H1 (cell line): Measurements from ENCODE around the gene MPP3. TPM values are rescaled to one million over a fixed set of nuclear protein-coding genes. Genes with fewer than 3 reads are reported as not detected.

Experiments
- JUND ChIP-seq: IDR thresholded peaks from 2 replicates; pipeline ENCODE4 v1.6.1; 2011; ENCODE audit warnings: mild to moderate bottlenecking, improper control_type of control experiment, low read length
- MAFK ChIP-seq: IDR thresholded peaks from 2 replicates; pipeline ENCODE4 v1.6.1; 2012; ENCODE audit warnings: low read depth, mild to moderate bottlenecking, improper control_type of control experiment, low read length
- SIN3A ChIP-seq, 2 experiments: IDR thresholded peaks in 1 of 2; conservative IDR thresholded peaks in 1 of 2; 2 replicates each; pipeline ENCODE4 v1.6.1; 2011 to 2012; ENCODE audit warnings: low read length in 2 of 2, improper control_type of control experiment in 1 of 2, low read depth in 1 of 2, mild to moderate bottlenecking in 1 of 2
- TEAD4 ChIP-seq: IDR thresholded peaks from 2 replicates; pipeline ENCODE4 v1.6.1; 2012; ENCODE audit warnings: low read depth, low read length, inconsistent platforms, mixed read lengths
- polyA plus RNA-seq, 7 experiments: library from polyadenylated mRNA; depleted of rRNA in 3 of 7; stranded (reverse) in 5 of 7; unstranded in 2 of 7; fragments of >200 nt in 5 of 7; fragments of 200-250 nt in 2 of 7; gene quantifications; 1 replicate in 5 of 7; 2 replicates in 1 of 7; 4 replicates in 1 of 7; pipeline versions ENCODE4 v1.2.1 to v1.2.3, GENCODE V29; 2011 to 2013; ENCODE audit warnings: missing spikeins in 2 of 7, mixed read lengths in 2 of 7
- total RNA-seq: library from RNA; stranded (reverse); fragmentation: NEBNext Ultra II Directional; extraction: Animal tissue kit (Norgen Biotek cat#: 25700); gene quantifications from 2 replicates; pipeline ENCODE4 v1.2.1, GENCODE V29; 2021

The MPP3 gene
- total and polyA plus RNA-seq, 2 of the 8 experiments (the other 6 are each of a cell fraction or from before 2014, with no cell fraction given), result 3.1 to 6.1 TPM

DNA sequence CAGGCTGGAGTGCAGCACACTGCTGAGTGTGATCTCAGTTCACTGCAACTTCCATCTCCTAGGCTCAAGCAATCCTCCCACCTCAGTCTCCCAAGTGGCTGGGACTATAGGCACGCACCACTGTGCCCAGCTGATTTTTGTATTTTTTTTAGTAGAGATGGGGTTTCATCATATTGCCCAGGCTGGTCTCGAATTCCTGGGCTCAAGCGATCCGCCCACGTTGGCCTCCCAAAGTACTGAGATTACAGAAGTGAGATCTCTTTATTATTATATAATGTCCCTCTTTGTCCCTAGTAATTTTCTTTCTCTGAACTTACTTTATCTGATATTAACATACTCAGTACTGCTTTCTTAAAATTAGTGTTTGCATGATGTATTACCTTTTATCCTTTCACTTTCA, 44.4 kb downstream of the MPP3 start (continued):
- no peak for TF ChIP-seq JUND
- no peak for TF ChIP-seq SIN3A (conservative IDR thresholded peaks at IDR 0.05 in 1 of 2, IDR thresholded peaks at IDR 0.05 in 1 of 2; ENCODE audit: low read depth in 1 of 2, low read length in 2 of 2)
- no peak for TF ChIP-seq MAFK
- TF ChIP-seq TEAD4, result no peak
